Naive B cell (primary cell): ENCODE measurements around the gene XAB2. TPM values are rescaled to one million over a fixed set of nuclear protein-coding genes. Genes with fewer than 3 reads are reported as not detected.
A peak's percentile ranks its signal among the peaks of the same experiment; 100 is the strongest.

Source experiments
- ATAC-seq, 2 donors: fragments of 150-1000 bp; cut with Tn5 transposase; 2 replicates each; pipeline ENCODE4 v1.10.0; 2021; ENCODE audit warnings: low read depth in 2 of 2, mild to moderate bottlenecking in 2 of 2, moderate library complexity in 2 of 2
- DNase-seq: peaks from one replicate; pipeline ENCODE4 v3.0.0; 2022
- H3K27ac Mint-ChIP-seq, 6 donors: one replicate each; pipeline ENCODE4 v1.8.0; 2020 to 2022; ENCODE audit warnings: mild to moderate bottlenecking in 6 of 6, mixed read lengths in 6 of 6, moderate library complexity in 5 of 6, inconsistent platforms in 2 of 6
- H3K27me3 Mint-ChIP-seq, 3 donors: one replicate each; pipeline ENCODE4 v1.8.0; 2021 to 2022; ENCODE audit warnings: mixed read lengths in 3 of 3, mild to moderate bottlenecking in 1 of 3
- H3K36me3 Mint-ChIP-seq, 2 donors: one replicate each; pipeline ENCODE4 v1.8.0; 2020 to 2022; ENCODE audit warnings: mixed read lengths in 2 of 2, inconsistent platforms in 1 of 2, mild to moderate bottlenecking in 1 of 2
- H3K4me1 Mint-ChIP-seq, 3 donors: one replicate each; pipeline ENCODE4 v1.8.0; 2020 to 2022; ENCODE audit warnings: mixed read lengths in 3 of 3, inconsistent platforms in 1 of 3, mild to moderate bottlenecking in 1 of 3, moderate library complexity in 1 of 3
- H3K4me3 Mint-ChIP-seq, 8 donors: one replicate each; pipeline ENCODE4 v1.8.0; 2020 to 2022; ENCODE audit warnings: mild to moderate bottlenecking in 8 of 8, mixed read lengths in 8 of 8, moderate library complexity in 8 of 8, inconsistent platforms in 2 of 8
- H3K9me3 Mint-ChIP-seq, 7 donors: one replicate each; pipeline ENCODE4 v1.8.0; 2020 to 2022; ENCODE audit warnings: mixed read lengths in 7 of 7, mild to moderate bottlenecking in 5 of 7, inconsistent platforms in 2 of 7, moderate library complexity in 1 of 7
- polyA plus RNA-seq, 6 donors: library from polyadenylated mRNA; unstranded; fragments of 300-500 nt; fragmentation: Illumina TruSeq; gene quantifications; one replicate each; pipeline ENCODE4 v1.2.3, GENCODE V29; 2021; ENCODE audit warnings: low read depth in 6 of 6

XAB2 gene
- polyA plus RNA-seq, 6 donors from 2014 or later = 3.2 to 21.7 (median 8.9) TPM

GRCh38 chr19:7622933-7623685 lies 6.2 kb downstream of the XAB2 start:
- ATAC-seq (peak; percentile 28 to 29), DNase-seq (no peak)
- Mint-ChIP-seq H3K4me3 (peak overlapping the region in 1 of 8 donors; percentile 18), H3K4me1 (peaks cover 9 to 24% (median 10%) of the 10 kb centered on the region in 3 donors), H3K27me3 (no peaks in the 10 kb centered on the region), H3K9me3 (no peaks in the 10 kb centered on the region), H3K27ac (no peak overlapping the region), H3K36me3 (peaks cover 16 to 18% of the 10 kb centered on the region in 2 donors)

- ATAC-seq (no peak), DNase-seq (no peak)
- Mint-ChIP-seq H3K9me3 (peaks cover 0 to 1% (median 0%) of the 10 kb centered on the region in 7 donors), H3K4me1 (peaks cover 0 to 12% (median 0%) of the 10 kb centered on the region in 3 donors), H3K27ac (no peak overlapping the region), H3K4me3 (no peak overlapping the region), H3K36me3 (peaks cover 18% of the 10 kb centered on the region in 2 donors), H3K27me3 (no peaks in the 10 kb centered on the region)
Measured at GRCh38 chr19:7620442-7621412, 8.6 kb downstream of the XAB2 start.

- Mint-ChIP-seq H3K4me3 (no peak overlapping the region), H3K36me3 (peaks cover 18% of the 10 kb centered on the region in 2 donors), H3K9me3 (peaks cover 0 to 1% (median 0%) of the 10 kb centered on the region in 7 donors), H3K27ac (no peak overlapping the region), H3K4me1 (peaks cover 0 to 10% (median 0%) of the 10 kb centered on the region in 3 donors), H3K27me3 (no peaks in the 10 kb centered on the region)
- DNase-seq (no peak), ATAC-seq (no peak)
Measured at GRCh38 chr19:7619671-7620441, 9.5 kb downstream of the XAB2 start.

- no peak for DNase-seq
- no peak for ATAC-seq
- H3K4me1 Mint-ChIP-seq = peaks cover 0 to 8% (median 0%) of the 10 kb centered on the region in 3 donors
- H3K36me3 Mint-ChIP-seq = peaks cover 18% of the 10 kb centered on the region in 2 donors
- peaks cover 0 to 1% (median 0%) of the 10 kb centered on the region in 7 donors for H3K9me3 Mint-ChIP-seq
- H3K27me3 Mint-ChIP-seq = no peaks in the 10 kb centered on the region
- H3K4me3 Mint-ChIP-seq = no peak overlapping the region
- H3K27ac Mint-ChIP-seq = peak overlapping the region in 2 of 6 donors; percentile 35 to 70
Measured at GRCh38 chr19:7618771-7619510, 10.4 kb downstream of the XAB2 start.

GRCh38 chr19:7618348-7618747 lies 11.0 kb downstream of the XAB2 start:
- H3K4me3 Mint-ChIP-seq = peak overlapping the region in 1 of 8 donors; percentile 7
- ATAC-seq (no peak), DNase-seq (no peak)
- H3K4me1 Mint-ChIP-seq = peaks cover 0 to 8% (median 0%) of the 10 kb centered on the region in 3 donors
- peak overlapping the region in 1 of 6 donors; percentile 70 for H3K27ac Mint-ChIP-seq
- peaks cover 18% of the 10 kb centered on the region in 2 donors for H3K36me3 Mint-ChIP-seq
- H3K27me3 Mint-ChIP-seq = no peaks in the 10 kb centered on the region
- H3K9me3 Mint-ChIP-seq = peaks cover 0 to 1% (median 0%) of the 10 kb centered on the region in 7 donors

- no peaks in the 10 kb centered on the region for H3K27me3 Mint-ChIP-seq
- ATAC-seq (no peak), DNase-seq (no peak)
- peaks cover 12% of the 10 kb centered on the region in 2 donors for H3K36me3 Mint-ChIP-seq
- H3K4me3 Mint-ChIP-seq = no peak overlapping the region
- H3K27ac Mint-ChIP-seq = no peak overlapping the region
- H3K4me1 Mint-ChIP-seq = peaks cover 0 to 8% (median 0%) of the 10 kb centered on the region in 3 donors
- H3K9me3 Mint-ChIP-seq = peaks cover 0 to 1% (median 0%) of the 10 kb centered on the region in 7 donors
Measured at GRCh38 chr19:7617735-7618134, 11.6 kb downstream of the XAB2 start.

- Mint-ChIP-seq H3K9me3 (peaks cover 0 to 1% (median 0%) of the 10 kb centered on the region in 7 donors), H3K4me3 (no peak overlapping the region), H3K27ac (no peak overlapping the region), H3K36me3 (peaks cover 11 to 12% of the 10 kb centered on the region in 2 donors), H3K27me3 (no peaks in the 10 kb centered on the region), H3K4me1 (peaks cover 0 to 8% (median 0%) of the 10 kb centered on the region in 3 donors)
- DNase-seq = no peak
- ATAC-seq = no peak
Measured at GRCh38 chr19:7617172-7617571, 12.2 kb downstream of the XAB2 start.

- no peak for DNase-seq
- Mint-ChIP-seq H3K9me3 (peaks cover 0 to 1% (median 0%) of the 10 kb centered on the region in 7 donors), H3K36me3 (peaks cover 7 to 11% of the 10 kb centered on the region in 2 donors), H3K27me3 (no peaks in the 10 kb centered on the region), H3K4me3 (no peak overlapping the region), H3K4me1 (peaks cover 0 to 8% (median 0%) of the 10 kb centered on the region in 3 donors), H3K27ac (peak overlapping the region in 2 of 6 donors; percentile 37 to 61)
- no peak for ATAC-seq
Measured at GRCh38 chr19:7614859-7615741, 14.2 kb downstream of the XAB2 start.

GRCh38 chr19:7612282-7613274 lies 16.8 kb downstream of the XAB2 start:
- Mint-ChIP-seq H3K4me1 (no peaks in the 10 kb centered on the region), H3K4me3 (no peak overlapping the region), H3K27ac (no peak overlapping the region), H3K9me3 (peaks cover 0 to 1% (median 0%) of the 10 kb centered on the region in 7 donors), H3K36me3 (no peaks in the 10 kb centered on the region), H3K27me3 (peaks cover 0 to 5% (median 0%) of the 10 kb centered on the region in 3 donors)
- no peak for DNase-seq
- ATAC-seq = no peak

GRCh38 chr19:7611541-7612279 lies 17.6 kb downstream of the XAB2 start:
- no peak for ATAC-seq
- DNase-seq = no peak
- Mint-ChIP-seq H3K27me3 (peaks cover 0 to 8% (median 0%) of the 10 kb centered on the region in 3 donors), H3K4me1 (no peaks in the 10 kb centered on the region), H3K4me3 (no peak overlapping the region), H3K27ac (no peak overlapping the region), H3K36me3 (no peaks in the 10 kb centered on the region), H3K9me3 (peaks cover 0 to under 1% (median 0%) of the 10 kb centered on the region in 7 donors)
